ENCODE results near the gene CD3G.
"Not testable (repeated sequence)": the region's sequence is repeated elsewhere in the genome, so short reads cannot be mapped to it uniquely, and the experiment has no call there.

CD3G gene

DNA sequence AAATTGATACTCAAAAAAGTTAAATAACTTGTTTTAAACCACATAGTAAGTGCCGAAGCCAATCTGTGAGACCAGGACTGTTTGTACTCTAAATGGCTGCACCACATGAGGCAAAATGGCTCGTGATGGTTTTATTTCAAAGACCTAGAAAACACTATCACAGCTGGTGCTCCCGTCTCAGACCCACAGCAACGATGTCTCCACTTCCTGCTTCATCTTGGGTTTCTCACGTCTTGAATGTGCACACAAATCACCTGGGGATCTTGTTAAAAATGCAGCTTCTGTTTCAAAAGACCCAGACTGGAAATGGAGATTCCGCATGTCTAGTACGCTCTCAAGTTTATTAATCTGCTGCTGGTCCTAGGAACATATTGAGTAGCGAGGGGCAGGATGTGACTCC lies 38.4 kb upstream of the CD3G start:
- DNase-seq (ENCODE audit: low read depth, low spot score) = no peak
- in situ Hi-C loops (cut with HindIII; ENCODE audit: low sequenced_read_pairs) = no loop called here
- no peak overlapping the region for H3K4me3 ChIP-seq (ENCODE audit: low read depth, low read length)
- TF ChIP-seq, protein P1, sequence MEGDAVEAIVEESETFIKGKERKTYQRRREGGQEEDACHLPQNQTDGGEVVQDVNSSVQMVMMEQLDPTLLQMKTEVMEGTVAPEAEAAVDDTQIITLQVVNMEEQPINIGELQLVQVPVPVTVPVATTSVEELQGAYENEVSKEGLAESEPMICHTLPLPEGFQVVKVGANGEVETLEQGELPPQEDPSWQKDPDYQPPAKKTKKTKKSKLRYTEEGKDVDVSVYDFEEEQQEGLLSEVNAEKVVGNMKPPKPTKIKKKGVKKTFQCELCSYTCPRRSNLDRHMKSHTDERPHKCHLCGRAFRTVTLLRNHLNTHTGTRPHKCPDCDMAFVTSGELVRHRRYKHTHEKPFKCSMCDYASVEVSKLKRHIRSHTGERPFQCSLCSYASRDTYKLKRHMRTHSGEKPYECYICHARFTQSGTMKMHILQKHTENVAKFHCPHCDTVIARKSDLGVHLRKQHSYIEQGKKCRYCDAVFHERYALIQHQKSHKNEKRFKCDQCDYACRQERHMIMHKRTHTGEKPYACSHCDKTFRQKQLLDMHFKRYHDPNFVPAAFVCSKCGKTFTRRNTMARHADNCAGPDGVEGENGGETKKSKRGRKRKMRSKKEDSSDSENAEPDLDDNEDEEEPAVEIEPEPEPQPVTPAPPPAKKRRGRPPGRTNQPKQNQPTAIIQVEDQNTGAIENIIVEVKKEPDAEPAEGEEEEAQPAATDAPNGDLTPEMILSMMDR (IDR thresholded peaks at IDR 0.05; ENCODE audit: low read depth, low read length) = no peak

DNA sequence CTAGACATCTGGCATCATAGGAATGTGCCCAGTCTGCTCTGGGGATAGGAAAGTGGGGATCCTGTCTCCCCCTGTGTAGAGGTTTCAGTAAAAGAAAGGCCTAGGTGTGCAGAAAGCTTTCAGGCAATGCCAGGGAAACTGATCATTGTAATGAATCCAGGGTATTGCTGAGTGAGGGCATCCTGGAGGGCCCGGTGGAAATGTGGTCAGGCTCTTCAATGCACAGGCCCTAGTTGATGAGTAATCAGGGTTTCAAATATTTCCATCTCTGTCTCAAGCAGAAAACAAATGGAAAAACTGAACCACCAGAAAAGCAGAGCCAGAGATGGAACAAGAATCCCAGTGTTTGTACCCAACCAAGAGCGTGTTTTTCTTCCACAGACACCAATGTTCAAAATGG lies 37.6 kb upstream of the CD3G start:
- no peak overlapping the region for H3K4me3 ChIP-seq (ENCODE audit: low read depth, low read length)
- in situ Hi-C loops (cut with HindIII; ENCODE audit: low sequenced_read_pairs) = no loop called here
- TF ChIP-seq, protein P1 (IDR thresholded peaks at IDR 0.05; ENCODE audit: low read depth, low read length) = no peak
- DNase-seq (ENCODE audit: low read depth, low spot score) = no peak

DNA sequence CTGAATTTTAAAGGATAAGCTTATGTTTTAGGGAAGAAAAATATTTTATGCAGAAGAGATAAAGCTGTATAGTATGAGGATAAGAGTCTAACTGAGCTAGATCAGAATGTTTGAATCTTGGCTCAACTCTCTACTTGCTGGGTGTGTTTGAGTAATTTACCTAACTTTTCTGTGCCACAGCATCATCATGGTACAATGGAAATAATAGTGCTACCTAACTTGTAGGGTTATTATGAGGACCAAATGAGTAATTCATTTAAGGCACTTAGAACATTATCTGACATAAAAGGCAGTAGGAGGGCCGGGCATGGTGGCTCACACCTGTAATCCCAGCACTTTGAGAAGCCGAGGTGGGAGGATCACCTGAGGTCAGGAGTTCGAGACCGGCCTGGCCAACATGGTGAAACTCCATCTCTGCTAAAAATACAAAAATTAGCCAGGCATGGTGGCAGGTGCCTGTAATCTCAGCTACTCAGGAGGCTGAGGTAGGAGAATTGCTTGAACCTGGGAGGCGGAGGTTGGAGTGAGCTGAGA lies 35.1 kb upstream of the CD3G start:
- H3K4me3 ChIP-seq (ENCODE audit: low read depth, low read length); in situ Hi-C loops (cut with HindIII; ENCODE audit: low sequenced_read_pairs); DNase-seq (ENCODE audit: low read depth, low spot score): not testable (repeated sequence)

DNA sequence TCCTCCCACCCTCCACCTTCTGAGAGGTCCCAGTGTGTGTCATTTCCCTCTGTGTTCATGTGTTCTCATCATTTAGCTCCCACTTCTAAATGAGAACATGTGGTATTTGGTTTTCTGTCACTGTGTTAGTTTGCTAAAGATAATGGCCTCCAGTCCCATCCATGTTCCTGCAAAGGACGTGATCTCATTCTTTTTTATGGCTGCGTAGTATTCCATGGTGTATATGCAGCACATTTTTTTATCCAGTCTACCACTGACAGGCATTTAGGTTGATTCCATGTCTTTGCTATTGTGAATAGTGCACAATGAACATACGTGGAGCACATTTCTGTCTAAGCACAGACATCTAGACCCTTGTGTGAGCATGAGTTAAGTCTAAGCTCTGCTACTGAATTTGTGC lies 33.9 kb upstream of the CD3G start:
- in situ Hi-C loops (cut with HindIII; ENCODE audit: low sequenced_read_pairs) = no loop called here
- H3K4me3 ChIP-seq (ENCODE audit: low read depth, low read length) = no peak overlapping the region
- no peak for DNase-seq (ENCODE audit: low read depth, low spot score)
- TF ChIP-seq, protein P1 (IDR thresholded peaks at IDR 0.05; ENCODE audit: low read depth, low read length) = no peak

DNA sequence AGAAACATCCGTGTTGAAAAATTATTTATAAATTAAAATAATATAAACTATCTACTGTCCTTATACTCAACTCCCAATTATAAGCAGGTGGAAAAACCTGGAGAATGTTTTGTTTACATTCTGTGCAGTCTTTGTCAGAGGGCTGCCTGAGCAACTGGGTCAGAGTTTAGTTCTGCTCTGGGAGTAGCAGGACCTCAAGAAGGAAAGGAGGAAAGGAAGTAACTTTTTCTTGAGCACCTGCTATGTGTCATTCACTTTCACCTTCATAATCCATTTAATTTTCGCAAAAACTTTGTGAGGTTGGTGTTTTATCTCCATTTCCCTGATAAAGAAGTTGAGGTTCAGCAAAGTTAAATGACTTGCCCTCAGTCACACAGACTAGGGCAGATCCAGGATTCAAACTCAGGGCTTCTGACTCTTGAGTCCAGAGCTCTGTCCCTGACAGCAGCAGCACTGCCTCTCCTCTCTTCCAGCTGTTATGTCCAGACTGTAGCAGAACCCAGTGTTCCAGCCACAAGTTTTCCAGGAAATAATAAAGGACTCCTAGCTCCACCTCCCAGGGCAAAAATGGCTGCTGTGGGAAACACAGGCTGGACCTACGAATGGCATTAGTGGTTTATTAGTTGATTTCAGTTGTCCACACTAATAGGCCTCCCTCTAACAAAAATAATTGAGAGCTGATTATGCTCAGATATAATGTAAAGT lies 33.2 kb upstream of the CD3G start:
- in situ Hi-C loops (cut with HindIII; ENCODE audit: low sequenced_read_pairs) = no loop called here
- H3K4me3 ChIP-seq (ENCODE audit: low read depth, low read length) = no peak overlapping the region
- DNase-seq (ENCODE audit: low read depth, low spot score) = no peak
- TF ChIP-seq, protein P1 (IDR thresholded peaks at IDR 0.05; ENCODE audit: low read depth, low read length) = no peak

DNA sequence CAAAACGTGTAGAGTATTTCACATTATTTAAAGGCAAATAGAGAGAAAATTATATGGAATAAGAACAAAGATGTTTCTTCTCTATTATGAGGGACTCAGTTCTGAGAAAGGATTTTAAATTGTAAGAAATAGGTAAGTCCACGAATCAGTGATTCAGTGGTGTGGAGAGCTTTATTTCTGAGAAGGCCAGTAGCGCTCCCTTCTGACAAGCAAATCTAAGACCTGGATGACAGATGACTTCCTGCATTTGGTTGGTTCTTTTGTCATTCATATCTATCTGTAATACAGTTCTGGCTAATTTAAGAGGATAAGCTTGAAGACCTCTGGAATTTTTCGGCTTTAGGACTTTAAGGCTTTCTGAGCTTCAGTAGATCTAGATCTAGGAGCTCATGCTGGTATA lies 32.6 kb upstream of the CD3G start:
- in situ Hi-C loops (cut with HindIII; ENCODE audit: low sequenced_read_pairs) = no loop called here
- DNase-seq (ENCODE audit: low read depth, low spot score) = no peak
- TF ChIP-seq, protein P1 (IDR thresholded peaks at IDR 0.05; ENCODE audit: low read depth, low read length) = no peak
- no peak overlapping the region for H3K4me3 ChIP-seq (ENCODE audit: low read depth, low read length)

DNA sequence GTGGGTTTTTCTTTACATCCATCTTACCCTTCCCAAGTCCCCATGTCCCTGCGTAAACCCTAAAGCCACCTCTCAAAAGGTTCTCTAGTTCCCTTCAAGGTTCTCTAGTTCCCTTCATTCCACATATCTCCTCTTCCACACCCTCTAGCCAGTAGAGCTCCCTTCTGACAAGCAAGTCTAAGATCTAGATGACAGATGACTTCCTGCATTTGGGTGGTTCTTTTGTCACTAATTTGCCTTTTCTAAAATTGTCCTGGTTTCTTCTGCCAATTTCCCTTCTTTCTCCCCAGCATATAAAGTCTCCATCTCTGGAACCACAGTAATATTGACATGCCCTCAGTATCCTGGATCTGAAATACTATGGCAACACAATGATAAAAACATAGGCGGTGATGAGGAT lies 31.8 kb upstream of the CD3G start:
- TF ChIP-seq, protein P1 (IDR thresholded peaks at IDR 0.05; ENCODE audit: low read depth, low read length) = no peak
- DNase-seq (ENCODE audit: low read depth, low spot score) = no peak
- in situ Hi-C loops (cut with HindIII; ENCODE audit: low sequenced_read_pairs) = no loop called here
- H3K4me3 ChIP-seq (ENCODE audit: low read depth, low read length) = no peak overlapping the region
